Right ventricle myocardium inferior (tissue), 1 donor: ENCODE results near the gene ERG. TPM values are rescaled to one million over a fixed set of nuclear protein-coding genes. Genes with fewer than 3 reads are reported as not detected.

ENCODE experiments used
- ATAC-seq: fragments of 200-7000 bp; cut with Tn5 transposase; one replicate; pipeline ENCODE4 v1.9.1; 2020; ENCODE audit warnings: mild to moderate bottlenecking, moderate library complexity
- DNase-seq: peaks from one replicate; pipeline ENCODE4 v3.0.0; 2021; ENCODE audit errors: missing footprints
- intact Hi-C: fragments of 100-400 bp; cut with DNase I; formaldehyde crosslinking; loops from one replicate; pipeline ENCODE4 v1.11.0; 2022
- total RNA-seq: library from RNA; stranded (reverse); fragmentation: NEBNext Ultra II Directional; extraction: Animal tissue kit (Norgen Biotek cat#: 25700); gene quantifications from one replicate; pipeline ENCODE4 v1.2.1, GENCODE V29; 2021
- donor health status: DM: no; HTN: yes; CAD: no; lungs with severe emphysema.

Gene ERG
- total RNA-seq, 1 donor from 2014 or later: 18.1 TPM

DNA sequence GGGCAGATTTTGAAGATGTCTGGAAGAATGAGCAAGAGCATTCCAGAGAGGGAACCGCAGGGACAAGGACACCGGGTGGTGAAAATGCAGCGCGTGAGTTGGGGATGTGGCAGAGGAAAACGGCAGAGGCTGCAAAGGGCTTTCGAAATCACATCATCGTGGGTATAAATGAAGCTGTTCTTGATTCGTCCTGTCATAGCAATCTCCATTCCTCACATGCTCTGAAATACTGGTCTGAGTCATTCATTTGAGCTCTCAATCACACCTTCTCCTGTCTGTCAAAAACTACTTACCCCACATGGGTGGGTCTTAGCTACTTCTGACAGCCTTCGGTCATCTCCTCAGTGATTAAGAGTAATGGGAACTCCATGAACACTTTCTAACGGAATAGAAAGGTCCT, 81.5 kb downstream of the ERG start:
- intact Hi-C loops: no loop called here
- no peak for DNase-seq
- no peak for ATAC-seq

DNA sequence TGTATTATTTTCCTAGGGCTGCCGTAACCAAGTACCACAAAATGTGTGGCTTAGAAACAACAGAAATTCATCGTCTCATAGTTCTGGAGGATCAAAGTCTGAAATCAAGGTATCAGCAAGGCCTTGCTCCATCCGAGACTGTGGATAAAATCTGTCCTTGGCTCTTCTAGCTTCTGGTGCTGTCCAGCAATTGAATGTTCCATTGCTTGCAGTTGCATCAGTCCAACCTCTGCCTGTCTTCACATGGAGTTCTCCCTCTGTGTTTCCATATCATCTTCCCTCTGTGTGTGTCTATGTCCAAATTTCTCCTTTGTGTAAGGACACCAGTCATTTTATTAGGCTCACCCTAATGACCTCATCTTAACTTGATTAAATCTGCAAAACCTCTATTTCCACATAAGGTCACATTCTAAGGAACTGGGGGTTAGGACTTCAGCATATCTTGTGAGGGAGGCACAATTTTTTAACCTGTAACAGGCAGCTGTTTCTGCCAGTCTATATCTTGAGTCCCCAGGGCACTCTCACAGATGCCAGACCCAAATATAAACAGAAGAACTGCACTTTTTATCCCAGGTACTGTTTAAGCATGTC, 84.2 kb downstream of the ERG start:
- intact Hi-C loops: no loop called here
- DNase-seq: no peak
- ATAC-seq: no peak

DNA sequence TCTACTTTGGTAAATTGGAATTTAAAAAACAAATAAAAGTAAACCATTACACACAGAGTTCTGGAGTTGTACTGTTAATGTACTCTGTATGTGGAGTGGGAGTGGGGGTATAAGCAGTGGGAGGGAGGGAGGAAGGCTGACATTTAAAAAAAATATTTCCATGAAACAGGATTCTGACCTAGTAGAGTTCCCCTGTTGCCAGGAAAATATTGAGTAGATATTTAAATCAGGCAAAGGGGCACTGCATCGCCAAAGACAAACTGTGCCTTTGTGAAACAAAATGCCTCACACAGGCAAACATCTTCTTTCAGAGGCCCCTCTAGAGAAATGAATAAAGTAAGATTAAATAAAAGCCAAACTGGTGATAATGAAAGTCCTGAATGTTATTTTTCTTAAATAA, 87.8 kb downstream of the ERG start:
- no peak for ATAC-seq
- intact Hi-C loops: no loop called here
- no peak for DNase-seq

DNA sequence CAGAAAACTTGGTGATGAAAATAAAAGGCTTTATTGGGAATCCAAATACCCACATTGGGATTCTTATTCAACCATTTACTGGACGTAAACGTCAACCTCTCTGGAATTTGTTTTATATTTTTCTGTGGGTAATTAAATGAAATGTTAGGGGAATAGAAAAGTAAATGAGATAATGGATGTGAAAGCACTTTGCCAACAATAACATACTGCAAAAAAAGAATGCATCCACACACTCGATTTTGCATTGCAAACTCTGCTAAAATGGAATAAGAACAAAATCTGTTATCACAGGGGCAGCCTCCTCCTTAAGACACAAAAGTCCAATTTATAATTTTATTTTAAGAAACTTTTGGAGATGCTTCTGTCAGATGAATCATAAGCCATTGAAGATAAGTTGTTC, 88.4 kb downstream of the ERG start:
- intact Hi-C loops: no loop called here
- no peak for DNase-seq
- no peak for ATAC-seq

DNA sequence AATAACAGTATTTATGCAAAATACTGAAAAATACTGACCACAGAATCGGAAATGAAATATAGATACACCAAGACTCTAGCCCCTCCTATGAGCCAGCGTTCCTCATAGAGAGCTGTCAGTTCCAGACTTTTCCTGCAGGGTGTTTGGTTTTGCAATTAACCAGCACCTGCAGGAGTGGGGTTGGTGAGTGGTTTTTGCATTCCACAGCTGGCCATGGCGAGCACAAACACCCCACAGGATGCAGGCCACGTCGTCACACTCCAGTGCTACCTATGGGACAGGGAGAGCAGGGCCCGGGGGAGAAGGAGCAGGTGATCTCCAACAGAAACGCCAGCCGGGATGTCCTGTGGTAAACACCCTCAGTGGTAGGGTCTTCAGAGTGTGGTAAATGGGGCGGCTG, 94.1 kb downstream of the ERG start:
- intact Hi-C loops: no loop called here
- DNase-seq: no peak
- ATAC-seq: no peak

DNA sequence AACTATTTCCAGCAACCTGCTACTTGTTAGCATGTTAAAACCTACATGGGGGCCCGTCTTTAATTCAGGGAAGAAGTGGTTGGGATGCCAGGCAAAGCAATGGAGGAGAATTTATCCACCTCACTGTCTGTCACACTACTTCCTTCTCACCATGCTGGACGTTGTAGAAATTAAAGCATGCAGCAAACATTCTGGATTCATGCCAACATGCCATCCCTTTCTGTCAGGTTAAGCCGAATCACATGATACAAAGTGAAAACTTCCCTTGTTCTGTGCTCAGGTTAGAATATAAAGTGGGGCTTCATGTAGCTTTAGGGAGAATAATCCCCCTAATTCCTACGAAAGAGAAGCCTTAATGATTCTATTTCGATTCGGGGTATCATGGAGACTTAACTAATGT, 95.5 kb downstream of the ERG start:
- intact Hi-C loops: no loop called here
- DNase-seq: no peak

DNA sequence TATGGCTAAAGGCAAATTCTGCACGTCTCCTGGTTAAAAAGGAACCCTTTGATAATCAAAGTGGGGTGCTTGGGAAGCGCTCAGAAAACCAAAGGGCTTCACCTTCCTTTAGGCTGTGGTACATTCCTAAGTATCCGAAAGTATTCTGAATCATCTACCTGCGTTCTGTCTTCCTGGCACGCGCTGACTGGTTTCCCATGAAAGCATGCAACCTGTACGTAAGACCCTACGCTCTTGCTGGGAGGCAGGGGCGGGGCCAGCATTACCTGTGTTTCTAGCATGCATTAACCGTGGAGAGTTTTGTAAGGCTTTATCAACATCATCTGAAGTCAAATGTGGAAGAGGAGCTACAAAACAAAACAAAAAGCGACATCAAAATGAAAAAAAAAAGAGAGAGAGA, 96.0 kb downstream of the ERG start:
- no peak for ATAC-seq
- intact Hi-C loops: no loop called here
- DNase-seq: no peak

More for the DNA sequence above, 95.5 kb downstream of the ERG start:
- no peak for ATAC-seq

DNA sequence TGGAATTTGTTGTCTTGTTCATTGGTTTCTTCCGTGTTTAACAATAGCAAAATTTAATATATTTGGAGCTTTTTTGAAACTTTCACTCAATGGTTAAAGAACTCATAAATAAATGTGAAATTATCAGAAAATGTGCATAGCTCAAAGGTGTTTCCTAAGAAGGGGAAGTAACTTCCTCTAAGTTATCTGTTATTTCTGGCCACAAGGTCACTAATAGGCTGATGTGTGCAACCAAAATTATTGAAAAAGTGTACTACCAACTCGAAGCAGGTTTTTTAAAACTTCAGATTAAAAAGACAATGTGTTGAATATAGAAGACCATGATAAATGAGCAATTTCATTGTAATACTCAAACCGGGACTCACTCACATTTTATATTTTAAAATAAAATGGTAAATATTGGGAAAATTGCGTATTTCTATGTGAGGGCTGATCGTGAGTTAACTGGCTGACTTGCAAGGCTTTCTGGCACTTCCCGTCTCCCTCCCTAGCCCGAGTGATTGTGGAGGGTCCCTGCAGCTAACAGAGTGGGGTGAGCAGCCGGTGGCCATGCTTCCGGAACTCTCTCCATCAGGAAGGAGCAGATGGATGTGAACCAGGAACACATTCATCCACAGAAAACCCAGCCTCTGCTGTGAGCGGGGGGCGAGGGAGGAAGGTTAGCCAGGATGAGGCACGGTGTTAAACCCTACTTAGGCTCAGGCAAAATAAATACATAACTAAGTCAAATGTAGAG, 96.9 kb downstream of the ERG start:
- no peak for ATAC-seq
- intact Hi-C loops: no loop called here
- no peak for DNase-seq

DNA sequence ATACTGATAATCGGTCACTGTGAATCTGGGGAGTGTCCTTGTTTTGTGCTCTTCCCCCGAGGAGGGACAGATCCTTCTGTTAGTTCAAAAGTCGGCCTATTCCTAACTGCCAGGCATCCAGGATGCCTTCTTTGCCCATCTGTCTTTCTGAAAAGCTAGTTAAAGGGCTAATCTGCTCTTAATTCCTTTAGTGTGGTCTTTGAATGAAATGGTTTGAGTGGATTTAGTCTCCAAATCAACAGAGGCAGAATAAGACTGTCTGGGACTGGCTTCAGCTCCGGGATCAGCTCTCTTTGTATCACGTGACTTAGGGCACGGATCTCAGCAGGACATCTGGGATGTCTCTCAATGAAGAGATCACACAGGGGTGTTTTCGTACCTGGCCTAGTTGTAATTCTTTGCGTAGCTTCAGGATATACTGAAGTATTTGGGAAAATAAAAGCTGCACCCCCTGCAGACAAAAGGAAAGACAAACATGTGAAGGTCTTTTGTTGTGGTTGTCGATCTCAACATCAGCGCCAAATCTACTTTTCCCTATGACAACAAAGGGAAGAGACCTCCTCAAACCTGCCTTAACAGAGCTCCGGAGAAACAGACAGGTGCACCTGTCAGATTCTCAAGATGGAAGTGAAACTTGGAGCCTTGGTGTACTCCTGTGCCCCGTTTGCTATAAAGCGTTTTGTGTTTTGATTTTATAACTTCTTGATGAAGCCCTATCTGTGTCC, 97.9 kb downstream of the ERG start:
- intact Hi-C loops: no loop called here
- DNase-seq (no peak), ATAC-seq (no peak)

DNA sequence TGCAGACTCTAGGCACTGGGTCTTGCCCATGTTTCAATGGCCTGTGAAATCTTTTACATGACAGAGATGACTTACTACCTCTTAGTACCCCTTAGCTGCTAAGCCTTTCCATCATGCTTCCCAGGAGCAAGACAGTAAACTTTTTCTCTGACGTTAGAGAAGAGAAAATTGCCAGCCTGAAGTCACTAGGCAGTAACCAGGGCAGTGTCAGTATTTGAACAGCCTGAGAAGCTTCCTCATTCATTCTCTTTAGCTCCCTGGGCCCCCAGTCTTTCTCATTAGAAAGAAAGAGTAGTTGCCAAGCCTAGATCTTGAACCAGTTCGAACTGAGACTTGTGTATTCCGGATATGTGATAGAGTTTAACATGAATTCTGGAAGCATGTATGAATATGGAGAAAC, 99.2 kb downstream of the ERG start:
- no peak for ATAC-seq
- intact Hi-C loops: no loop called here
- no peak for DNase-seq

DNA sequence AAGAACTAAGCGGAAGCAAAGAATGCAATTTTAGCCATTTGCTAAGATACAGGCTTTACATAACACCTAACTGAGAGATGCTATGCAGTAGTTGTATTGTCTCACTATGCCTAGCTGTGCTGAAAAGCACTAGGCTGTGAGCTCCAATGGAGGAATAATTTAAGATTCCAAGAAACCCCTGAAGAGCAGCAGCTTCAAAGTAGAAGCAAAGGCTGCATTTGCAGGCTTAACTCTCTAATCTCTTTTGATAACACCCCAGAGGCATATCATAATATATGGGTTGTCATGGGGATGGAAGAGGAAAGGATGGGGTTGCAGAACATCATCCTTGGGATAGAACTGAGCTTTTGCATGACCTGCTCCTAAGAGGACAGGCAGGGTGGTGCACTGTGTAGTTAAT, 102.0 kb downstream of the ERG start:
- DNase-seq: no peak
- no peak for ATAC-seq
- intact Hi-C loops: no loop called here

DNA sequence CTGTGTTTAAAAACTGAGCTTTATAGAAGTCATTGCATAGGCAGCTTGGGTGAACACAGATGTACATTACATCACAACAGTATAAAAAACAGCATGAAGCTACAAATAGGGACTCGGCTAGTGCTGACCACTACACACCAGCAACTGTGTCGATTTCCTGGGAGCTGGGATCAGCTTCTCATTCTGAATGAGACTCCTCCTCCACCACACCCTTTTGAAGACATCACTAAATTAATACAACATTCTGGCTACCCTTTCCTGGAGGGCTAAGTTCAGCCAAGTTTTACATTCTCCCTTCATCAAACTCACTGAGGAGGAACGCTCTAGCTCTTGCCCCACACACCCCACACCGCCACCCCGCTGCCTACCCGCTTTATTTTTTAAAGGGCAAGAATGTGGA, 102.7 kb downstream of the ERG start:
- ATAC-seq (no peak), DNase-seq (no peak)
- intact Hi-C loops: no loop called here

DNA sequence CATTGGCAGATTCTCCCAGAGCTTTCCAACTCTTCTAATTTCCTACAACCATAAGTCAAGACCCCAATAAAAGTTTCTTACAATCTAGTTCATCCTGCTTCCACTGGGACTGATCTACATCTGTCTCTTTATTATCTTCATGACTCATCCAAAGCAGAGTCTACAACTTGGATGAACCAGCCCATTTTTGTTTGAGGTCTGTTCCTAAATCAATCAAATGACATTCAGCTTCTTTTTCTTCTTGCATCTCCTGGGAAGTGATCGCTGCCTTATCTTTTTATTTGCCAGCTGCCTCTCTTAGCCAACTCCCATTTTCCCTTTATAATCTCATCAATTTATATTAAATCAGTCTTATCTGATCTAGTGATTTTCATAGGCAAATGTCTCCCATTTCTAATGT, 105.6 kb downstream of the ERG start:
- intact Hi-C loops: no loop called here
- ATAC-seq (no peak), DNase-seq (no peak)

DNA sequence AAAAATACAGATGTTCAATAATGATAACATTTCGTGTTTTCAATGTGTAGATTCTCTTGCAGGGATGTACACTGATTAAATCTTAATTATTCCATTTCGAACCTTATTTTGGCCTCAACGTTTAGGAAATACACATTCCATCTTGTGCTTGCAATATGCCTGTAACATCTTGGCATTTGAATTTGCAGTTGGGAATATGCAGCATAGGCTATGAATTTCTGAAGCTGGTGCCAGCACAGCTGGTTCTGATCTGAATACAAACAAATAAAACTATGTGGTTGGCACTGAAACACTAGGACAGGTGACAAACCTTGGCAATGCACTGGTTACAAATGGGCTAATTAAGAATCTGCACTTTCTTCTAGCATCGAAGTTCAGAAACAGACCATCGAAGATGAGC, 108.4 kb downstream of the ERG start:
- DNase-seq (no peak), ATAC-seq (no peak)
- intact Hi-C loops: loop anchor here (10.0 kb wide), 1 partner anchor 105 kb away; the partner anchor contains the start of gene ERG

DNA sequence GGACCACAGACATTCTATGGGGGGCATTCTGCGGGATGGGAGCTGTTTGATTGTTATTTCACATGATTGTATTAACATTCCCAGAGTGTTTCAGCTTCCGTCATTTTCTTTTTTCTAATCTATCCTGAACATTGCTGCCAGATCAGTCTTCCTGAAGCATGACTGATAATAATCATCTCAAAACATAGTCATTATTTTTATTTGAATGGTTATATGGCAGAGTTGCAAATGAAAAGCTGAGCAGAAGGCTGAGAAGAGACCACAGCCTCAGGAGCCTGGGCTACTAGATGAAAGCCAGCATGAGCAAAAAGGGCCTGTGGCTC, 109.0 kb downstream of the ERG start:
- DNase-seq: no peak
- intact Hi-C loops: loop anchor here (10.0 kb wide), 1 partner anchor 105 kb away; the partner anchor contains the start of gene ERG
- no peak for ATAC-seq

DNA sequence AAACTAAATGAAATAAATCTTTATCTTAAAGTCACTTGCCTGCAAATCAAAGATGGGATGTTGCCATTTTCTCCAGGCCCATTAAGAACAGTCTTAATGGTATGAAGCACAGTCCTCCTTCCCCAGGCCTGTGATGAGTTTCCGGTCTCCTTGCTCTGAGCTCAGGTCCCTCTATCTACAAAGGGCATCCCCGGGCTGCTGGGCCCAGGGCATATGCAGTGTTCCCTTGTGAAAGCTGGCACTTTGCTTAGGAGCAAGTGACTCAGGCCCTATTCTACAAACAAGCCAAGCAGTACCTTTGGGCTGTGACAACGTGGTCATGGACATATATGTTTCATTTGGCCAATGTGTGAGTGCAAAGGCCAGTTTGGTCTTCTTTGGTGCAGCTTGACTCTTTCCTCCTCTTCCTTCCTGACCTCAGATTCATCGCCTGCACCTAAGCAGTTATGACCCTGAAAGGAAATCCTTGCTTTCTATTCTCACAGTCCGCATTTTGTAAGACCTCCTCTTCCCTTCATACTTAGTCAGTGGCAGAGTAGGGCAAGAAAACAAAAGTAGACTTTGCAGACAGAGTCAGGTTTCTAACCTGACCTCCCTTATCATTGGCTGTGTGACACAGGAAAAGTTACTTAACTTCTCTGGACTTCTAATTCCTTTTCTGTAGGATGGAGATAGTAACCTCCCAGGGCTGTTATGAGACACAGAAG, 109.5 kb downstream of the ERG start:
- DNase-seq (no peak), ATAC-seq (no peak)
- intact Hi-C loops: loop anchor here (10.0 kb wide), 1 partner anchor 106 kb away; the partner anchor contains the start of gene ERG

DNA sequence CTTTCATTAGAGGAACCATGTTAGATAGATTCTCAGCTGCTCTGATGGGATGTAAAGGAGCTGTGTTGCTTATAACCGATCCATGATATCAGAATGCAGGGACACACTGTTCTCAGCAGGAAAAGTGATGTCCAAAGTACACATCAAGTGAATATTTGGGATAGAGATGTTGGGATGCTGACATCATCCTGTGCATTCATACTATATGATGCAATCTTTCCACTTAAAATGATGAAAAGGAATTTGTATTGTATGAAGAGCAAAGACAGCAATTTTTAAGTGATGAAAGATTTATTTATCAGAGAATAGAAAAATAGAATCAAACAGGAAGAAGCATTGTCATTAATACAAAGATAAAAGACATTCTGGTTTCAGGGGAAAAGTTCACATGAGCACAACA, 110.1 kb downstream of the ERG start:
- no peak for ATAC-seq
- intact Hi-C loops: loop anchor here (10.0 kb wide), 1 partner anchor 107 kb away; the partner anchor contains the start of gene ERG
- no peak for DNase-seq

DNA sequence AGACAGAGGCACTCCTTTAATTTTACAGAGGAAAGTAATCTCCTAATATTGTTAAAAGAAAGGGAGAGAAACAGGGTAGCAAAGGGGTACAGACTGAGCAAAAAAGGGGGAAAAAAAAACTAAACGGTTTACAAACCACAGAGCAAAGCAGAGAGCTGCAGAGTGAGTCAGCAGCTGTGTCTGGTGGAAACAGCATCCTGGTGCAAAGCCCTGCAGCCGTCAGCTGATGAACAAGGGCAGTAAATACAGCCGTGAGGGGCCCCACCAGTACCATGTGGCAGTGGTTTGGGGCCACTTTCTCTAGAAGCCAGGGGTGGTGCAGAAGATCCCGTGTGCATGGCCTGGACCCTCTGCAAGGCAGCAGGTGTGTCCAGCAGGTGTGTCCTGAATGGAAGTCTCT, 111.3 kb downstream of the ERG start:
- intact Hi-C loops: loop anchor here (10.0 kb wide), 1 partner anchor 108 kb away; the partner anchor contains the start of gene ERG
- ATAC-seq: no peak
- DNase-seq: no peak

DNA sequence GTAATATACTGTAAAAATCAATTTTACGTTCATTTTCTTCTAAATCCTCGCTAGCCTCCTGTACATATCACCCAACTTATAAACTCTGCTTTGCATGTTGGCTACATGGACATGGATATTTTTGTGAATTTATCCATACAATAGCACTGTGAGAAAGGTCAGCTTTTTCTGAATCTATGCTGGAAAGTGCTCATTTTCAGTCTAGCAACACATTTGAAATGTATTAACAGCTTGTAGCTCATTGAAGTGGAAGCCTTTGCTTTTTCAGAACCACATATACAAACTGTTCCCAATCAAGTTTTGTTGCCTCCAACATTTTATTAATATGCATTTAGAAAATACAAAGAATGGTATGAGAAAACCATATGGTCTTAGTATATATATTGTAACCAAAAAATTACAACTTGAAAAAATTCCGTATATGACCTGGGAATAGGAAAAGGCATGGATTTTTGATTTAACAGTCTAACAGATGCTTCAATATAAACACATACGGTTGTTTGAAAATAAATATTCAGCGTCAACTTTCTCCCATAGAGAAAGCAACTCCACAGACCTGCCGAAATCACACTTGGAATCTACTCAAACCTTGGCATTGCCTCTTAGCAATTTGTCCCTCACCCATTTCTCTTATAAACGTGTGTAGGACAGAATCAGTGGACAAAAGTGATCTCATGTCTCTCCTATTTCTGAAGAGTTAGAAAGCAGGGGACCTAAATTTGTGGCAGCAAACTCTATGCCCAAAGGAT, 112.7 kb downstream of the ERG start:
- intact Hi-C loops: loop anchor here (10.0 kb wide), 1 partner anchor 109 kb away; the partner anchor contains the start of gene ERG
- ATAC-seq (no peak), DNase-seq (no peak)
